Activated CD4-positive, alpha-beta T cell treated with anti-CD3 and anti-CD28 coated beads, Interleukin-2, amount 50 U/mL, for 24 hours (primary cell): ENCODE results near the gene CDK14.

Source experiments
- DNase-seq, 2 donors: peaks; one replicate each; pipeline ENCODE4 v3.0.0-alpha.2; 2020; ENCODE audit warnings: low read depth in 1 of 2, low spot score in 1 of 2

Gene CDK14

GRCh38 chr7:90595801-90596670 lies at the start of gene CDK14:
Gene CDK14 (plus strand): TSS chr7:90596321. CDS start chr7:90596628, 307 bp downstream.
- DNase-seq, result peak in 1 of 2 donors; percentile 19

DNA sequence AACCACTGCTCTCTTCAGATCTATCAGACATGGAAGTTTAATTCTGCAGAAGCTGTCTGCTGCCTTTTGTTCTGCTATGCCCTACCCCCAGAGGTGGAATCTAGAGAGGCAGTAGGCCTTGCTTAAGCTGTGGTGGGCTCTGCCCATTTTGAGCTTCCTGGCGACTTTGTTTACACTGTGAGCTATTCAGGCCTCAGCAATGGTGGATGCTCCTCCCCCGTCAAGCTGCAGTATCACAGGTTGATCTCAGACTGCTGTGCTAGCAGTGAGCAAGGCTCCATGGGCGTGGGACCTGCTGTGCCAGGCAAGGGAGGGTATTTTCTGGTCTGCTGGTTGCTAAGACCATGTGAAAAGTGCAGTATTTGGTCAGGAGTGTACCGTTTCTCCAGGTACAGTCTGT lies 45.1 kb upstream of the CDK14 start:
- DNase-seq, result no peak

GRCh38 chr7:90552521-90552920 lies 43.6 kb upstream of the CDK14 start:
- DNase-seq, result no peak

DNA sequence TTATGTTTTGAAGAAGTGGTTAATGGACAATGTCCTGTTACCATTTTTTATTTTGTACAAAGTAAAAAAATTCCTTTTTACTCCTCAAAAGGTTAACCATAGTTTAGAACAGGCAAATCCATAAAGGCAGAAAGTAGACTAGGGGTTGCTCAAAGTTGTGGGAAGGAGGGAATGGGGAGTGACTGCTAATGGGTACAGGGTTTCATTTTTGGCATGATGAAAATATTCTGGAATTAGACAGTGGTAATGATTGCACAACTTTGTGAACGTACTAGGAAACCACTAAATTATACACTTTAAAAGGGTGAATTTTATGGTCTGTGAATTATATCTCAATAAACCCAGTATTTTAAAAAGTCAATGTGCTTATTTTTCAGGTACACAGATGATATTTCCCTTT lies 35.4 kb upstream of the CDK14 start:
- no peak for DNase-seq

- no peak for DNase-seq
Measured at GRCh38 chr7:90563286-90563685, 32.8 kb upstream of the CDK14 start.

GRCh38 chr7:90564455-90564854 lies 31.7 kb upstream of the CDK14 start:
- no peak for DNase-seq

- DNase-seq, result no peak
Measured at GRCh38 chr7:90568213-90568612, 27.9 kb upstream of the CDK14 start.

GRCh38 chr7:90569368-90569767 lies 26.8 kb upstream of the CDK14 start:
- DNase-seq, result no peak

DNA sequence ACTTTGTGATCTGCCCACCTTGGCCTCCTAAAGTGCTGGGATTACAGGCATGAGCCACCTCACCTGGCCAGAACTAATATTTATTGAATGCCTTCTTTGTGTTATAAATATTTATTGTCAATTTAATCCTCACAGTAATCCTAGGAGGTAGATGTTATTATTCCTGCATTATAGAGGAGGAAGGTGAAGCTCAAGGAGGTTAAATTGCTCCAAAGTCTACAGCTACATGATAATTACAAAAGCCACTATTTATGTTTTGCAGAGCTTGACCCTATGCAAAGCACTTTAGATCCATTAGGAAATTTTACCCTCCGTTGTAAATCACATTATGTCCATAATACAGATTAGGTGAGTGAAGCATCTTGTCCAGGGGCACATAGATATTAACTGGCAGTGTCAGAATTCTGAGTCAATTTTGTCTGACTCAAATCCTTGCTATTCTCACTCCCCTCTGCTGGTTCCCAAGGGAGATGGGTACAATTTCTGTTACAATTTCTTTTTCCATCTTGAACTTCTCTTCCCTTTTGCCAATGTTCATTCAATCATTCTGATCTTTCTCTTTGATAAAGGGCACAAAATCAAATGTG lies 25.7 kb upstream of the CDK14 start:
- no peak for DNase-seq

- DNase-seq, result no peak
Measured at GRCh38 chr7:90574146-90574819, 21.8 kb upstream of the CDK14 start.

DNA sequence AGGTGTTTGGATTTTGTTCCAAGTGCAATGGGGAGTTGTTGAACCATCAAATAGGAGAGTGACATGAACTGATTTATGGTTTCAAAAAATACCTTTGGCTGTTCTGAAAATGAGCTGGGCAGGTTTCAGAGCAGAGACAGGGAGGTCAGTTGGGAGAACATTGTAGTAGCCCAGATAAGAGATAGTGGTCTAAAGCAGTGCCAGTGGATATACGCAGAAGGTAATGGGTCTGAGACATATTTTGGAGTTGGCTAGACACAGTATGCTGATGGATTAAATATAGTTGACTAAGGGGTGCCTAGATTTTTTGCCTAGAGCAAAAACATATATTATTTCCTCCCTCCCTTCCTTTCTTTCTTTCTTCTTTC lies 21.3 kb upstream of the CDK14 start:
- no peak for DNase-seq

DNA sequence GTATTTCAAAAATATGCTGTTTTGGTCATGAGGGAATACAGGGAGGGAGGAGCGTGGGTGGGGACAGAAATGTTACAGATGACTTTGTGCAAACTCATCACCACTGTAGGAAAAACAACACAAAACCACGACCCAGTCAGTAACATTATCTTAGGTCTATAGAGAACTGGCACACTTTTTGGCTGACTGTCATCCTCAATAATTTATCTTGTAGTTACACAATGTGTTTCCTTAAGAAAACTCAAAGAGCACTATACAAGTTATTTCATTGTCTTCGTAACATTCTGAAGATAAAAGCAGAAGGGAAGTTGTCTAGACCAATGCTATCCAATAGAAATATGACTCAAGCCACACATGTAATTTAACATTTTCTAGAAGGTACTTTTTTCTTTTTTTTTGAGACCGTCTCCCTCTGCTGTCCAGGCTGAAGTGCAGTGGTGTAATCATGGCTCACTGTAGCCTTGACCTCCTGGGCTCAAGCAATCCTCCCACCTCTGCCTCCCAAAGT lies 16.9 kb upstream of the CDK14 start:
- DNase-seq, result no peak

DNA sequence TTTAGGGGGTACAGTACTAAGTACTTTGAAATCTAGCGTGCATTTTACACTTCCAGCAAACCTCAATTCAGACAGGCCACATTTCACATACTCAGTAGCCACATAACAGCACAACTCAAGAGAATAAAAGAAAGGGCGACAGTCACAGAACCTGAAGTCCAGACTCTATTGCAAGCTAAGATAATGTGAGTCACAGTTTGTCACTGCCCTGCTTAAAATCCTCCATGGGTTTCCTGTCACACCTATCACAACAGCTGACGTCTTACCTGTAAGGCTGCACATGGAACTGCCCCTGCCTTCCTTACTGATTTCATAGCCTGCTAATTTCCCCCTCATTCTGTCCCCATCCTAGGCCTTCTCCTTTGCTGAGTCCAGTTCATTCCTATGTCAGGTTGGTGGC lies 16.1 kb upstream of the CDK14 start:
- no peak for DNase-seq

GRCh38 chr7:90582164-90582563 lies 14.0 kb upstream of the CDK14 start:
- DNase-seq, result no peak

GRCh38 chr7:90584378-90584777 lies 11.7 kb upstream of the CDK14 start:
- DNase-seq, result no peak

DNA sequence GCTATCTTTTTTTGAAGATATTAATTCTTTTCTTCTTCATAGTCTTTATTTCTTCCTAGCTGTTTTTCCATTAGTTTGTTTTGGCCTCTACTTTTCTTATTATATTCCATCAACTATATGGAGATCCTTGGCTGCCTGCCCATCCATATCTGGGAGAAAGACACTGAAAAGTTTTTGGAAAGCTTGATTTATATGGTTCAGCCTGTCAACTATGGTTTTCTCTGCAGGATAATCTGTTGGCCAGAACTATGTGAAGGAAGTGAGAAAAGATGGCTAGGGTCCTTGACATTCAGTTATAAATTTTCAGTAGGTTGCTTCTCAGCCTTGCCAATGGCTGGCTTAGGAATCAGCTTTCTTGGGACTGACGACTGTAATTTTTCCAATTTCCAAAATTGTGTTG lies 10.0 kb upstream of the CDK14 start:
- no peak for DNase-seq

DNA sequence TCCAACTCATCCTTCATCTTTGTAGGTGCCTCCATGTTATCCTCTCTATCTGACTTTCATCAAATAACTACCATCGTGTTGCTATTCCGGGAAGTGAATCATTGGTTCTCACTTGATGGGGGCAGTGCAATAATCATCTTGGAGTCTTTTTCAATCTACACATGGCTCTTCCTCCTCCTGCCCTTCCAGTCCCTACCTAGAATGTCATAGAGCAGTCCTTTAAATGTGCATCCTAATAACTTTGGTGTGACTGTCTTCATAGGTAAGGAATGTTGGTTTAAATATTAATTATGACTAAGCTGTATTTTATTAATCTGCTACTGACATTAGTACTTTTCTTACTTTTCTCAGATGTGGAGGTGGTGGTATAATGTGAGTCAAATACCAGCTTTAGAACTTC lies 8.4 kb upstream of the CDK14 start:
- DNase-seq, result no peak

DNA sequence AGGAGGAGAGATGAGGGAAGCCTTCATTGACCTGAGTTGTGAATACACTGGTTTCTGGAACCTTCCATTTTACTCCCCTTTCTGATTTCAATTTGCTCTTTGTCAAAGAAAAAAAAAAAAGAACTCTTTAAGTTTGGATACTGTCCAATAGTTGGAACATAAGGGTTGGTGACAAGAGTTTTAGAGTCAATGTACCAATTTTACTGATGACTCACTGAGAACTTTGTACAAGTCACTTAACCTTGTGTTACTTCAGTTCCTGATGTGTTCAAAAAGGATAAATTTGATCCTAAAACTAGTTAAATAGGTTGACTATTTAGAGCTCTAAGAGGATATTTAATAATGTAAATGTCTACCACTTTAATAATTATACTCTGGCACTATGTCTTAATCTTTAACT lies 4.1 kb upstream of the CDK14 start:
- no peak for DNase-seq

DNA sequence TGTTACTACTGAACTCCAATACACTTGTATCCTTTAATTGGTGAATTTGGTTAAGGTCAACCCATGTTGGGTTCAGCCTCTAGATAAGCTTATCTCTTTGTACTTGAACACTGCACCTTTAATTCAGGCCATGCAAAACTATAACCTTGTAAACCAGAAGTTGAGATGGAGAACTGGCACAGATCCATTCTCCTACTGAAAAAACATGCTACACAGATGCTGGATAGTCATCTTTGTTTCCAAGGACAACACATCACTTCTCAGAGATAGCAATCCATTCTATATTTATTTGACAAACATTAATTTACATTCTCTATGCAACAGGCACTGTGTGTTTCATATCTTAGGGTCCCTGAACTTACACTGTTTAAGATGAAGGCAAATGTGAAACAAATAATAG lies 2.9 kb upstream of the CDK14 start:
- no peak for DNase-seq

GRCh38 chr7:90594751-90595317 lies 1.3 kb upstream of the CDK14 start:
- no peak for DNase-seq

GRCh38 chr7:90595342-90595800 lies 750 bp upstream of the CDK14 start:
- DNase-seq, result no peak
